Measurements from ENCODE around the gene SLIT3. TPM values are rescaled to one million over a fixed set of nuclear protein-coding genes. Genes with fewer than 3 reads are reported as not detected.

SLIT3 gene
- total RNA-seq, 6 experiments from 2014 or later: 0.31 to 1.2 (median 0.65) TPM

DNA sequence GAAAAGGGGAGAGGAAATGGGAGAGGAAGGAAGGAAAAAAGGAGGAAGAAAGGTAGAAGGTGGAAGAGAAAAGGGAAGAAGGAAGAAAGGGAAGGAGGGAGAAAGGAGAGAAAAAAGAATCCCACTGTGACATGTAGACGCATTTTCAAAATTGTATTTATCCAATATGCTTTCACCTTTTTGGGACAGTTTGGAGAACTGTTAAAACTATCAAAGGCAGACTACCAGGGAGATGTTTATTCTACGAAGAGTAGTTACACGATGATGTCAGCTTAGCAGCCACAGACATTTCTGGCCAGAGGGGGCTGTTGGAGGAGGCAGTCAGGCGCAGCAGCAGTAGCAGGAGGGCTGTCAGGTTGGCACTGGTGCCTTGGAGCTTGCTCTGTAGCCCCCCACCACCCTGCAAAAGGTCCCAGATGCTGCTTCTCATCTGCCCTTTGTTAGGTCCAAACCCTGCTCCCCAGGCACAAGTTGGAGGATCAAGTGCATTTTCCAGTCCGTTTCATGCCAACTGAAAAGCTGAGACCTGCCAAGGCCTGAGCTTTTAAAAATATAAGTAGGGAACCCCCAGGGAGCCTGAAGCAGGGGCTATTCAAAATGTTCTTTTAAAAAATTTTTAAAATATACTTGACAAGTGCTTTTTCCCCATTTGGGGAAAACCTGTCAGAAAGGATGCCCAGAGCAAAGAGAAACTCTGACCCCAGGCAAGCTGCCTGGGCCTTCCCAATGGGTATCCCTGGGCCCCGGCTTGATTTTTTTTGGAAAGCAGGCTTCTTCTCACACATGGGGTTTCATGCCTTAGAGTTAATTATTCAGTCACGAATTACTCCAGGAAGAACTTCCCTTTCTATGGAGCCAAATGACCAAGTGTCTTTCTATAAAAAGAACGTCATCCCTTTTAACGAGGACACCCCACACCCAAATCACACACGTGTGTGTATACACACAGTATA is 203.3 kb downstream of the SLIT3 start:
- whole genome bisulfite sequencing (ENCODE audit: insufficient coverage, low coverage, low lambda C conversion rate, missing lambda C conversion rate): 42% methylated on average over 7 of the region's 10 CpGs
- Histone ChIP-seq H3K27ac (no peak overlapping the region), H3K36me3 (no peaks in the 10 kb centered on the region), H3K27me3 (no peaks in the 10 kb centered on the region), H3K9me3 (no peaks in the 10 kb centered on the region), H3K4me3 (no peak overlapping the region), H3K4me1 (no peaks in the 10 kb centered on the region)
- intact Hi-C loops (cut with DNase I): no loop called here
- ATAC-seq (no peak), DNase-seq (no peak)
- TF ChIP-seq, protein P1, sequence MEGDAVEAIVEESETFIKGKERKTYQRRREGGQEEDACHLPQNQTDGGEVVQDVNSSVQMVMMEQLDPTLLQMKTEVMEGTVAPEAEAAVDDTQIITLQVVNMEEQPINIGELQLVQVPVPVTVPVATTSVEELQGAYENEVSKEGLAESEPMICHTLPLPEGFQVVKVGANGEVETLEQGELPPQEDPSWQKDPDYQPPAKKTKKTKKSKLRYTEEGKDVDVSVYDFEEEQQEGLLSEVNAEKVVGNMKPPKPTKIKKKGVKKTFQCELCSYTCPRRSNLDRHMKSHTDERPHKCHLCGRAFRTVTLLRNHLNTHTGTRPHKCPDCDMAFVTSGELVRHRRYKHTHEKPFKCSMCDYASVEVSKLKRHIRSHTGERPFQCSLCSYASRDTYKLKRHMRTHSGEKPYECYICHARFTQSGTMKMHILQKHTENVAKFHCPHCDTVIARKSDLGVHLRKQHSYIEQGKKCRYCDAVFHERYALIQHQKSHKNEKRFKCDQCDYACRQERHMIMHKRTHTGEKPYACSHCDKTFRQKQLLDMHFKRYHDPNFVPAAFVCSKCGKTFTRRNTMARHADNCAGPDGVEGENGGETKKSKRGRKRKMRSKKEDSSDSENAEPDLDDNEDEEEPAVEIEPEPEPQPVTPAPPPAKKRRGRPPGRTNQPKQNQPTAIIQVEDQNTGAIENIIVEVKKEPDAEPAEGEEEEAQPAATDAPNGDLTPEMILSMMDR (IDR thresholded peaks at IDR 0.05): no peak
- no peak for TF ChIP-seq POLR2A (IDR thresholded peaks at IDR 0.05)

DNA sequence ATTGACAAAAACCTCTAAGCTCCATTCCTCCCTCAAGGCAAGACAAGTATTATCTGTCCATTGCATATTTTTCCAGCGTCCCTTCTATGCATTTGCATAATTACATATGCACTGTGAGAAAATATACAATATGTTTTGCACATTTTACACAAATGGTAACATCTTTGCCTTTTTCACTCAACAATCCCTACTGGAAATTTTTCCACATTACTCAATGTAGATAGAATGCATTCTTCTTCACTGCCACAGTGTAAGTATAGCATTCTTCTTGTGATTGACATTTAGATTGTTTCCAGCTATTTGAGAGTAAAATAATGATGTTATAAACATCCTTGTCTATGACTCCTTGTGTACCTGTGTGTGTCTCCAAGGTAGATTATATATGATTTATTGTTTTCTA is 205.0 kb downstream of the SLIT3 start:
- WGBS (ENCODE audit: insufficient coverage, low coverage, low lambda C conversion rate, missing lambda C conversion rate): 44% methylated on average over 1 of the region's 1 CpG

DNA sequence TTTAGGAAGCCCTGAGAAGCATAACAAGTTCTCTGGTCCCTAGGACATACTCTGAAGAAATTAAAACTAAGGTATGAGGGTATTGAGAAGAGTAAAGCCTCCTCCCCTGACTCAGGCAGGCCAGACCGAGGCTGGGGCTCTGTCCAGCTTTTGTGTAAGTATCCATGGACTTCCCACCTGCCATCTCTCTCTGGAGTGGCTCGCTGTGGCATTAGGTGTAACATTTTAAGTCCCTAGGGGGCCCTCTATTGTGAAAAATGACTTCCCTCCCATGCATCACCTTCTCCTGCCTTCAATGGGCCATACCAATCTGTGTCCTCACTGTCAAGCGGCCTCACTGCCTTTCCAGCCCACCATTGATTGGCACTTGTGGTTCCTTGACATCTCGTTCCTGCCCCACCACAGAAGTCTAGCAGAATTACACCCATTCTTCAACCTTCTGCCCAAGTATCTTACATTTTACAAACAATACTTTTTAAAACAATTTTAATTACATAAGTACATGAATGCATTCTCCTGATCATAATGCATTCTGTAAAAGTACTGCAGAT is 205.5 kb downstream of the SLIT3 start:
- Histone ChIP-seq H3K9me3 (no peaks in the 10 kb centered on the region), H3K4me1 (no peaks in the 10 kb centered on the region), H3K36me3 (no peaks in the 10 kb centered on the region), H3K27ac (no peak overlapping the region), H3K27me3 (no peaks in the 10 kb centered on the region), H3K4me3 (no peak overlapping the region)
- TF ChIP-seq, protein P1 (IDR thresholded peaks at IDR 0.05): no peak
- no peak for TF ChIP-seq POLR2A (IDR thresholded peaks at IDR 0.05)
- WGBS (ENCODE audit: insufficient coverage, low coverage, low lambda C conversion rate, missing lambda C conversion rate): 55% methylated on average over 2 of the region's 4 CpGs
- intact Hi-C loops (cut with DNase I): no loop called here
- no peak for ATAC-seq
- DNase-seq: no peak

More for the DNA sequence above, 205.0 kb downstream of the SLIT3 start:
- Histone ChIP-seq H3K27me3 (no peaks in the 10 kb centered on the region), H3K4me3 (no peak overlapping the region), H3K9me3 (no peaks in the 10 kb centered on the region), H3K36me3 (no peaks in the 10 kb centered on the region), H3K4me1 (no peaks in the 10 kb centered on the region), H3K27ac (no peak overlapping the region)
- ATAC-seq (no peak), DNase-seq (no peak)
- TF ChIP-seq, protein P1 (IDR thresholded peaks at IDR 0.05): no peak
- no peak for TF ChIP-seq POLR2A (IDR thresholded peaks at IDR 0.05)
- intact Hi-C loops (cut with DNase I): no loop called here

DNA sequence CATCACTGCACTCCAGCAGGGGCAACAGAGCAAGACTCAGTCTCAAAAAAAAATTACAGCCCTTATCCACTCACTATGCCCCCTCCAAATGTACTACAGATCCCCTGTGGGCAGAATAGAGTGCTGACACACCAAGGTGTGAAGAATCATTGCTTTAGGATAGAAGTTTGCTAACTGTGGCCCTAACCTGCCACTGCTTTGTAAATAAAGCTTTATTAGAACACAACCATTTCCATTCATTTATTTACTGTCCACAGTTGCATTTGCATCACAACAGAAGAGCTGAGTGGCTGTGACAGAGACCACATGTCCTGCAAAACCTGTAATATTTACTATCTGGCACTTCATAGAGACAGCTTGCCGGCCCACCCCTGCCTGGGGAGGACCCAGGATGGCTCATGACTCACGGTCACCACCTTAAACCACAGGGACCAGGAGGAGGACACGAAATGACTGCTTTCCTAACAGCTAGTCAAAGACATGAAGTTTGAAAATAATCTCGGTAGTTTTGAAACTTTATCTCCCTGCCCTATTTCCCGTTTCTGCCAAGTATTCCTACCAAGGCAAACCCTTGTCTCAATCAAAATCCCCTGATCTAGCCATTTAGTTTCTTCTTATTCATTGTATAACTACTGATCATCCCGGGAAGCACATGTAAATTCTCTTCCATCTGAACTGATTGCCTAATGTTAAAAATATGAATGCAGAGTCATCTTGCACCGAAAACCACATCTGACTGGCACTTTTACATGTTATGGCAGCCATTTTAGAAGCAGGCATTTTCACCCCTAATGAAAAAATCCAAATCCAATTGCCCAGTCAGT is 206.1 kb downstream of the SLIT3 start:
- intact Hi-C loops (cut with DNase I): no loop called here
- H3K4me3 ChIP-seq: no peak overlapping the region
- DNase-seq (no peak), ATAC-seq (no peak)
- no peaks in the 10 kb centered on the region for H3K4me1 ChIP-seq
- no peaks in the 10 kb centered on the region for H3K27me3 ChIP-seq
- H3K27ac ChIP-seq: no peak overlapping the region
- no peaks in the 10 kb centered on the region for H3K9me3 ChIP-seq
- no peaks in the 10 kb centered on the region for H3K36me3 ChIP-seq
- TF ChIP-seq POLR2A (IDR thresholded peaks at IDR 0.05): no peak
- TF ChIP-seq, protein P1 (IDR thresholded peaks at IDR 0.05): no peak
- WGBS (ENCODE audit: insufficient coverage, low coverage, low lambda C conversion rate, missing lambda C conversion rate): 59% methylated on average over 5 of the region's 7 CpGs

All from right lobe of liver (tissue), 6 donors.